ENCODE results near the gene BRME1.
A peak's percentile ranks its signal among the peaks of the same experiment; 100 is the strongest.

The BRME1 gene

GRCh38 chr19:13843104-13843921 lies 62.6 kb downstream of the BRME1 start:
- DNase-seq: no peak

DNA sequence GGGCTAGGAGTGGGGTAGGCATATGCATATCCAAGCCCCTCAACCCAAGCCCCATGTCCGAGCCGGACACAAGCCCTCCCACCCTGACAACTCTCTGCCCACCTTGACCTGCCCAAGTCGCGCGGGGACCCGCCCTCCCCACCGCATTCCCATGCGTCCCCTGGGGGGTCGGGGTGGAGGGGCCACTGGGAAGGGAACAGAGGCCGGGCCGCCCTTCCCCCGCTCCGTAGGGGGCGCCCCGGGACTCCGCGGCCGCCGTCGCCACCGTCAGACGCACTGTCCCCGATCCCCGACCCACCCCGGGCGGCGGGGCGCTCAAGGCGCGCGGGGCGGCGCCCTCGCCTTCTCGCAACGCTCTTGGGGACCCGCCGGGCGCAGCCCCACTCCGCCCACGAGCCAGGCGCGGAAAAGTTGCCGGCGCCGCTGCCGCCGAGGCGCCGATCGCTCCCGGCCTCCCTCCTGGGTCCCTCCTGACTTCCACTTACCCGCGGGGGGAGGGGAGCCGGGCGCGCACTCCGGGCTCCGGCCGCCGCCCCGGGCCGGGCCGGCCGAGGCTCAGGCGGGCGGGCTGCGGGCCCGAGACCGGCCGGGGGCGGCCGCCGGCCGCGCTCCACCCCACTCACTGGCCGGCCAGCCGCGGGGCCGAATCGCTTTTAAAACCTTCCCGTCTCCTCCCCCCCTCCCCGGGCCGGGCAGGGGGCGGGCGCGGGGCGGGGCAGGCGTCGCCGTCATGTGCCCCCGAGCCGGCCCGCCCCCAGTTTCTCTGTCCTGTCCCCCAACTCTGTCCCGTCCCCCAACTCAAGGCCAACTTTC lies 63.4 kb downstream of the BRME1 start:
- DNase-seq: no peak

GRCh38 chr19:13841962-13842290 lies 64.0 kb downstream of the BRME1 start:
- no peak for DNase-seq

DNA sequence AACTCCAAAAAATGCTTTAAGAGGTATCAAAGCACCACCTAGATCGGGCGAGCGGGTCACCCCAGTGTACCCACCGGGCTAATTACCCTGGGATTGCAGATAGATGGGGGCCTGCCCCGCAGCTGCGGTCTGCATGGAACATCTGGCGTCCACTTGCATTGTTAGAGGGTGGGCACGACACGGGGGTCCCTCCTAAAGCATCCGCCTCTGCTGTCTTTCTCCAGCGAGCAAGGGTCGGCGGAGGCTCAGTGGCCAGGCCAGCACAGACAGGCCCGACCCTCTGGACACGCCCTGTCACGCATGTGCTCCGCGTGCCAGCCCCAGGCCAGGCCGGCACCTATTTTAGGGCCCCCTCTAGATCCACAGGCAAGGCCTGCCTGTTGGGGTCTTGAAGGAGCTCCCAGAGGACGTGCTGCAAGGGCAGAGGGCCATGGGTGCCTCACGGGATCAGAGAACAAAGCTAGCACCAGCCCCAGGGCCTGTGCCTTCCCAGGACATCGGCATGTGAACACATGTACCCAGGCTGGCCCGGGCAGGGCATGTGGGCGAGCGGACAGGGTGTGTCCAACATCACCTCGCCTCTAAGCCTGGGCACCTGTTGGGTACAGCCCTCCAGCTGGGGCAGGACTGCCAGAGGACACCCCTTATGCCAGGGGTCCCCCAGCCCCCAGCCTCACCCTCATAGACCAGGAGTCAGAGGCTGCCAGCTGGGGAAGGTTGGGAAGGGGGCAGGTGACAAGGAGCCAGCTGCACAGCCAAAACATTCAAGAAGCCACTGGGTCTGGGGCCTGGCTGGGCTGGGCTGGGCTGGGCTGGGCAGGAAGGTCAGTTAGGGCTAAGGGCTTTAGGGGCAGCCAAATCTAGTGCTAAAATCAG lies 64.6 kb downstream of the BRME1 start:
- DNase-seq: no peak

- DNase-seq: no peak
These were observed 65.4 kb downstream of the BRME1 start for GRCh38 chr19:13840305-13841085.

DNA sequence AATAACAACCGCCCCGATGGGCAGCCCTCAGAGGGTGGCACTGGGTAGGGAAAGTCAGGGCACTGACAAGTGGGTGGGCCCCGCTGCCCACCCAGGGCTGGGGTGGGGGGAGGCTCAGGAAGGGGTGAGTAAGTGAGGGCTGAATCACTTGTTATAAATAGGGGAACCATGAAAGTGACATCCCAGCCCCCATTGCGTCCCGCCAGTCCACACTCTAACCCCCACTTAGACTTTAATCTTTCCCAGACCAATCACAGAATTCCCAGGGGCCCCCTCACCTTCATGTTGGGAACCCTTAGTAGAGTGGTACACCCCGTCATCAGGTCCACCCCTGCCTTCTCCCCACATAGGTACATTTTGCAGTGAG lies 66.0 kb downstream of the BRME1 start:
- no peak for DNase-seq

DNA sequence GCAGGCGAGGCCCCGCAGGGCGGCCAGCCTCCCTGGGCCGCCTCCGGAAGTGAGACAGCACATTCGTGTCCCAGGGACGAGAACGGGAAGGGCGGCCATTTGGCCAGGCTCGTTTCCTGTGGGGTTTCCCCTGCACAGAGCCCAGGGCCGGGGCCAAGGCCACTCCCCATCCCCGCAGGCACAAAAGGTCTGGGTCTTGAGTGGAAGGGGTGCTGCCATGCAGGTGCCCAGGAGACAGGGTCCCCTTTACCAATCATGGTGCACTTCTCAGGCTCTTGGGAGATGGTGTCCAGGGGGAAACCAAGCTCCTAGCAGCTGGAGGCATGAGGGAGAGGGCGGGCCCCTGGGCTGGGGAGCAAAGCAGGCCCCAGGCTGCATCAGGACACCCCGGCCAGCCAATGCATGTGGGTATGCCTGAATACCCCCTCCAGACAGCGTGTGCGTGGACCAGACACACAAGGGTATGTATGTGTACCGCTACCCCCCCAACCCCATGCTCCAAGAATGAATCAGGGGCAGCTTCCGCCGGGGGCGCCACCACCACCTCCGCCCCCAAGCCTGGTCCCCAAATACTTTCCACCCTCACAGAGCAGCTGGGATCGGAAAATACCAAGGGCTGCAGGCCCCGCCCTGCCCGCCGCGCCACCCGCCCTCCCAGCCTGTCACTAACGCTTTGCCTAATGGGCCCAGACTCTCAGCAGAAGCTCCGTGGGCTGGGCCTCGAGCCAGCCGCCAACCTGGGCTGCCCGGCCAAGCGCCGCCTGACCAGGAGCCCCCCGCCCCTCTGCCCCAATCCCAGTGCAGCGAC lies 66.6 kb downstream of the BRME1 start:
- DNase-seq: no peak

GRCh38 chr19:13838435-13839129 lies 67.3 kb downstream of the BRME1 start:
- DNase-seq: no peak

DNA sequence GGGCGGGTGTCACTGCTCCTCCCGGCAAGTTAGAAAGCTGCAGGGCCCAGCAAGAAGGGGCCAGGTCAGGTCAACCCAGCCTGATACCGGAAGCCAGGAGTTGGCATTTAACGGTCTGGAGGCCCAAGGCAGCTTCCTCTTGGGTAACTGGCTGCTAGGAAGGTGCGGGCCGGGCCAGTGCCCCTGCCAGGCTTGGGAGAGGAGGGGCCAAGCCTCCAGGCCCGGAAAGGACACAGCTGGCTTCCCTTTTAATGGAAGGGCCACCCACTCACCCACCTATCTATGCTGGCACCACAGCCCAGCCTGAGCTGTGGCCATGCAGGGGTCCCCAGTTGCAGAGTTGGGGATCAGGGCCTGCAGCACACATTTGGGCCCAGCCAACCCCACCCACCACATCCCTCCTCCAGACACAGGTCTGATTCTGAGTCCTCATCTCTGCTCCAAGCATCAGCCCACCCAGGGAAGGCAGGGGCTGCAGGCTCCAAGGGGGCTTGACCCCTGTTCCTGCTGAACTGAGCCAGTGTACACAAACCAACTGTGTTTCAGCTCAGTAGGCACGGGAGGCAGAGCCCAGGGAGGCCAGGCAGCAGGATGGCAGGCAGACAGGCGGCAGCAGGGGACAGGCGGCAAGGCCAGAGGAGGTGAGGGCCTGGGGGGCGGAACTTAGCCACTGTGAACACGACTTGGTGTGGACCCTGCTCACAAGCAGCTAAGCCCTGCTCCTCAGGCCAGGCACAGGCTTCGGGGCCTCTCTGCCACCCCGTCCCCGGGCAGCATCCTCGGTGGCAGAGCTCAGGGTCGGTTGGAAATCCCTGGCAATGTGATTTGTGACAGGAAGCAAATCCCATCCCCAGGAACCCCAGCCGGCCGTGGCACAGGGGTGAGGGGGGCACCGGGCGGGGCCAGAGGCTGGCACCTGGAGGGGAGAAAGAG lies 69.9 kb downstream of the BRME1 start:
- DNase-seq: no peak

- DNase-seq: no peak
These were observed 71.5 kb downstream of the BRME1 start for GRCh38 chr19:13834244-13835069.

DNA sequence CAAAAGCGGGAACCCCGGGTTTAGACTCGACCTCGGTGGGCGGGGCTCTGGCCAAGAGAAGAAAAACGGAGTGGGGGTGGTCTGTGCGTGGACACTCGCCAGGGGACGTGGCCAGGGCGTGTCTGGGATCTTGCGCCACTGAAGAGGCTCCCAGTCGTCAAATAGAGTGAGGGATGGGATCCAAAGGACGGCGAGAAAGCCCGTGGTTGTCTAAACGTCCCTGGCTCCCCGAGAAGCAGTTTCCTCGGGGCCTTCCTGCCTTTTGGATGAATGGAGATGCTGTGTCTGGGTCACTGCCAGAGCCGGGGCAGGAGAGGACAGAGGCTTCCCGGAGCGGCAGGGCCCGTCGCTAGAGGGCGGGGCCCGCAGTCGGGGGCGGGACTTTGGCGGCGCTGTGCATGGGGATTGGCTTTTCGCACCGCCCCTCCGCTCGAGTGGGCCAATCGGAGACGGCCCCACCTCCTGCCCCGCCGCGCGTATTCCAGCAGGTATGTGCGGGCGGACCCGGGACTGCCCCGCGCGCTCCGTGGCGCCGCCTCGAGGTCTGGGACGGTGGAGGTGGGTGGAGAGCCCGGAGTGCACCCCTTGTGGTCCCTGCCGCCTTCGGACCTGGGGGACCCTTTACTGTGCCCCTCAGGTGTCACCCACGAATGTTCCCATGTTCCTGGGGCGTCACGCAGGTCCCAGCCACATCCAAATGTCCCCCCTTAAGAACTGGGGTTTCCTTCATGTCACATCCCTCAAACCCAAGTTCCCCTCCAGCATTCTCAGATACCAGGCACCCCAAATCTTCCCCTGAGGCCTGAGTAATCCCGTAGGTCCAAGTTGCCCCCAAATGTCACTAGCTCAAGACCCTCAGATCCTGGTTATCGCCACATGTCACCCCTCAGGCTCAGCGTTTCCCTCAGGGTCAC lies 72.3 kb downstream of the BRME1 start:
- DNase-seq: peak; percentile 35

All from NCI-H524 treated with DMSO at 0.1 percent for 48 hours (cell line).